ENCODE results near the gene MN1.

The MN1 gene

DNA sequence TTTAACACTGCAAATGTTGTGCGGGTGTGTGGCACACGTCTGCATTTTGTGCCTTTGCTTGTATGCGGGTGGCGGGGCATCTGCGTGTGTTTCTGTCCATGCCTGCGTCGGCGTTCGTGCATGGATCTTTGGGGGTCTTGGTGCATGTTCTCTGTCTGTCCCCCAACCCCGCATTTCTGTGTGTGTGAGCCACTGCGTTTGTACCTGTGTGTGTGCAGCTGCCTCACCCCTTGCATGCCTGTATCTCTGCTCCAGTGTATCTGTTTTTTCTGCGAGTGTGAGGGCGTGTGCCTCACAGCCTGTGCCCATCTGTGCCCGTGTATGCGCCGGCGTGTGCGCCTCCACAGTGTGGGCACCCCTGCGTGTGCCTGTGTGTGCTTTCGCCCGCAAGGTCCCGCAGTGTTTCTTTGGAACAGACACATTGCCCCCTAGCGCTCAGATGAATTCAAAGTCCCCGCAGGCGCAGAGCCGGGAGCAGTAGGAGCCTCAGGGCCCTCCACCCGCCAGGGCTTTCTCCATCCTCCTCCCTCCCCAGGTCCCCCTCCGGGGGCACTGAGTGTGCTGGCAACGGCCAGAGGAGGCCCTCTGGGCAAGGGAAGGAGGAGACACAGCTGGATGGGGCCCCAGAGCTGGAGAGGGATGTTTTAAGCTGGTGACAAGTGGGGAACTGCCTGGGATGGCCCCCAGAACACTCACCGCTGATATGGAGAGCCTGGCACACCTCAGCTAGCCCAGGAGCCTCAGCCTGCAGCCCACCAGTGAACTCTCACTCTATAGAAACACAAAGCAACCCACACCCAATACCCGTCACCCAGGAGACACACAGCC is 3.1 kb upstream of the MN1 start:
- Histone ChIP-seq H3K27ac (peak overlapping the region; percentile 88), H3K4me3 (peak overlapping the region; percentile 38; the same call in 1 of the 2 replicates), H3K9me3 (ENCODE audit: low read depth, low read length) (no peaks in the 10 kb centered on the region), H3K9ac (ENCODE audit: insufficient read length) (no peak overlapping the region), H3K36me3 (ENCODE audit: insufficient read depth, low read length) (no peaks in the 10 kb centered on the region)
- peak; percentile 53 for DNase-seq (ENCODE audit: low read depth, low spot score)
- TF ChIP-seq FOXP2 (optimal IDR thresholded peaks at IDR 0.05; ENCODE audit: control extremely low read depth, extremely low read length, insufficient read depth), result no peak
- no peak for TF ChIP-seq EZH2 (IDR thresholded peaks at IDR 0.05)
- TF ChIP-seq POLR2AphosphoS5 (IDR thresholded peaks at IDR 0.05; ENCODE audit: borderline replicate concordance, low read depth, low read length), result no peak

DNA sequence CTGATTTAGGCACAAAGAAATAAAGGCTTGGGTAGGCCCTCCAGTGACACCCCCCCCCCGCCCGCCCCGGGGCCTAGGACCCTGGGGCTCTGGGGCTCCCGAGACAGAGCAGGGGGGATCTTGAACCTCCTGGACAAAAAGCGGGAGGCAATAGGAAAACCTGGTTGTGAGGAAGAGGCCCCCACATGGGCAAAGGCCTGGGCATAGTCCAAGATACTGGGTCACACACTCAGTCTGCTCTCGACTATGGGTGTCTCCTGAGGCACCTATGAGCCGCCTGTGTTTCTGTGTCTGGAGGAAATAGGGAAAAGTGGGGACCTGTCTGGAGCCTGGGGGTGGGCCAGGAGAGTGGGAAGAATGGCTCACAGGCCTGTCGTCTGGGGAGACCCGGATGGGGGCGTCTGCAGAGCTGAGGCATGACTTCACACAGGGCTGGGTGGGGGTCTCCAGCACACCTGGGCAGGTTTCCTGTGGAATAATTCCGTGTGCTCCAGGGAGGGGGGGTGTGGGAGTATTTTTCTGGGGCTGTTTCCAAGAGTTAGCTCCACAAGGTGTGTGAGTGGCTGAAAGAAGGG is 2.4 kb upstream of the MN1 start:
- peak overlapping the region; percentile 54 for H3K9ac ChIP-seq (ENCODE audit: insufficient read length)
- TF ChIP-seq EZH2 (IDR thresholded peaks at IDR 0.05), result no peak
- TF ChIP-seq POLR2AphosphoS5 (IDR thresholded peaks at IDR 0.05; ENCODE audit: borderline replicate concordance, low read depth, low read length), result no peak
- TF ChIP-seq FOXP2 (optimal IDR thresholded peaks at IDR 0.05; ENCODE audit: control extremely low read depth, extremely low read length, insufficient read depth), result no peak
- peak overlapping the region; percentile 88 for H3K27ac ChIP-seq

DNA sequence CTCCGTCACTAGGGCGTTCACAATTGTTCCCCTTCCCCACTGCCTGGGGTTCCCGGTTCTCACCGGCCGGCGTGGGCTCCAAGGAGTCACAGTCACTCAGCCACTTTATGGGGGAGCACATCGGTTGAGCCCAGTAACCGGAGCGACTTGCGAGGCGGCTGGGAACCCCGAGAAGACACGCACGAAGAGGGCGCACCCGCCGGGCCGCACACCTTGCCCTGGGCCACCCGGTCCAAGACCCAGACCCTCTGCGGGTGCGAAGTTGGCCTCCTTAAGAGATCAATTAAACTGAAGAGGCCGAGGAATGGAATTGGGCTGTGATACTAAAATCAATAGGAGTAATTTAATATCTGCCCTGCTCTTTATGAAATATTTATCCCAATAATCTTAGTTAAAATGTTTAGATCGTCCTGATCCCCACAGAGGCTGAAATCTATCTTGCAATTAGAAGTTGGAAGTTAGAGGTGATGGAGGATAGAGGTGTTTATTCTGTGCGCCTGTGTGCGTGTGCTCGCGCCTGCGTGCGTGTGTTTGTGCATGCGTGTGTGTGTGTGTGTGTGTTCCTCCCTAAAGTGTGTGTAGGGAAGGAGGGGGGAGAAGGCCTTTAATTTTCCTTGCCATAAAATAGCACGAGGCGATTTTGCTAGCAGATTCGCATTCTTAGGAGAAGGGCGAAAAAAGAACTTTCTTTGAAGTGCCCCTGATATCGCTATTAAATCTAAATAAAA is 954 bp upstream of the MN1 start:
- Histone ChIP-seq H3K27ac (peak overlapping the region; percentile 88), H3K4me3 (peak overlapping the region; percentile 89)

More for the DNA sequence above, 2.4 kb upstream of the MN1 start:
- Histone ChIP-seq H3K36me3 (ENCODE audit: insufficient read depth, low read length) (no peaks in the 10 kb centered on the region; the same call in 1 of the 2 replicates), H3K9me3 (ENCODE audit: low read depth, low read length) (no peaks in the 10 kb centered on the region), H3K4me3 (no peak overlapping the region)
- no peak for DNase-seq (ENCODE audit: low read depth, low spot score)

DNA sequence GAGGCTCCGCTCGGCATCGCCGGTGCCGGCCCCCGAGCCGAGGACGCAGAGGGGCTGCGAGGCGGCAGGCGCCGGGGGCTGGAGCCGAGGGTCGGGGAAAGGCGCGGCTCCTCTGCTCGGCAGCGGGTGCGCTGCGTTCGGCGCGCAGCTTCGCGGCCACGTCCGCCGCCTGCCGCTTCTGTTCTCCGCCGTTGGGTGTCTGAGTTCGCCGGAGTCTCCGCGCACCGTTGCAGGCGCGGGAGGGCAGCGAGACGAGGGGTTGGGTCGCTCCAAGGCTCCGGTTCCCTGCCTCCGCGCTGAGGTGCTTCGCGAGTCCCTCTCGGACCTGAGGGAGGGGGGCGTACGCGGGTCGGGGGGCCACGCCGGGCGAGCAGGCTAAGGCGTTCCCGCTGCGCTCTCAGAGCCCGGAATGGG is 347 bp downstream of the MN1 start:
- H3K4me3 ChIP-seq, result peak overlapping the region; percentile 89
- DNase-seq (ENCODE audit: low read depth, low spot score), result no peak

More for the DNA sequence above, 954 bp upstream of the MN1 start:
- Histone ChIP-seq H3K9ac (ENCODE audit: insufficient read length) (peak overlapping the region; percentile 82), H3K9me3 (ENCODE audit: low read depth, low read length) (no peaks in the 10 kb centered on the region), H3K36me3 (ENCODE audit: insufficient read depth, low read length) (peaks cover 3% of the 10 kb centered on the region; the same call in 1 of the 2 replicates)
- TF ChIP-seq POLR2AphosphoS5 (IDR thresholded peaks at IDR 0.05; ENCODE audit: borderline replicate concordance, low read depth, low read length) (no peak), FOXP2 (optimal IDR thresholded peaks at IDR 0.05; ENCODE audit: control extremely low read depth, extremely low read length, insufficient read depth) (no peak), EZH2 (IDR thresholded peaks at IDR 0.05) (no peak)
- DNase-seq (ENCODE audit: low read depth, low spot score), result no peak

DNA sequence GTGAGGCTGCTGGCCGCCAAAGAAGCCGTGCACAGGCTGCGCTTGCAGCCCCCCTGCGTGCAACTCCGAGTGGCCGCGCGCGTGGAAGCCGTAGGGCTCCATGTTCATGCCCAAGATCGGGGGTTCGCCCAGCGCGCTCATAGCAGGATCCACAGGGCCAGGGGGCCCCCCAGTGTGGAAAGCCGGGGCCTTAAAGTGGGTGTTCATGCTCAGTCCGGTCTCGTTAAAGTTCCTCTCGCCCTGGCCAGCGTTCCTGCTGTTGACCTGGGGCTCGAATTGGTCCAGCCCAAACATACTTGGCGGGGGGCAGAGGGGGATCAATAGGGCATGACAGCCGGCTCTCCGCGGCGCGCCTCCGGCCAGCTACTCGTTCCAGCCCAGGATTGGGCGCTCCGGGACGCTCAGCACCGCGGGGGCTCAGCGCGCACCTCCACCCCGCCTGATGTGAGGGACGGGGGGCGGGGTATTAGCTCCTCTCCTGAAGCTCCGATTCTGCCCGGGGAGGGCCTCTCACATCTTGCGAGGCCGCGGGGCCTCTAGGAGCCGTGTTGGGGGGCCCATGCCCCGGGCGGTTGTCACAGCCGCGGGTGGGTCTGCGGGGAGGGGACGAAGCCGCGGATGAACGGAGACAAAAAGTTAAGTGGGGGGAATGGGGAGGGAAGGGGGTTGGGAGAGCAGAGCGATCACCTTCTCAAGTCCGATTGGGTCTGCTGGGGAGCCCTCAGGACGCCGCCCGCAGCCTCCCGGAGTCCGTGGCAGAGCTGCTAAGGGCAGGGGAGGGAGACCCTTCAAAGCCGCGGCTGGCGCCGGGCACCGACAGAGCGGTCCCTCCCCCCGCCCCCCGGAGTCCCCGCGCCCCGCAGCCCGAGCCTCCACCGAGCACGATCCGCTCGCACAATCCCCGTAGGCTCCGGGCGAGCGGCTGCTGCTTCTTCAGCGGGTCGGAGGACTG is 1.0 kb downstream of the MN1 start:
- Histone ChIP-seq H3K27ac (no peak overlapping the region), H3K4me3 (peak overlapping the region; percentile 89), H3K9me3 (ENCODE audit: low read depth, low read length) (no peaks in the 10 kb centered on the region), H3K36me3 (ENCODE audit: insufficient read depth, low read length) (peaks cover 13% of the 10 kb centered on the region; the same call in 1 of the 2 replicates), H3K9ac (ENCODE audit: insufficient read length) (peak overlapping the region; percentile 82)
- TF ChIP-seq EZH2 (IDR thresholded peaks at IDR 0.05), result no peak
- no peak for TF ChIP-seq POLR2AphosphoS5 (IDR thresholded peaks at IDR 0.05; ENCODE audit: borderline replicate concordance, low read depth, low read length)
- TF ChIP-seq FOXP2 (optimal IDR thresholded peaks at IDR 0.05; ENCODE audit: control extremely low read depth, extremely low read length, insufficient read depth), result no peak
- DNase-seq (ENCODE audit: low read depth, low spot score), result no peak

More for the DNA sequence above, 347 bp downstream of the MN1 start:
- peak overlapping the region; percentile 88 for H3K27ac ChIP-seq
- TF ChIP-seq FOXP2 (optimal IDR thresholded peaks at IDR 0.05; ENCODE audit: control extremely low read depth, extremely low read length, insufficient read depth) (no peak), EZH2 (IDR thresholded peaks at IDR 0.05) (no peak), POLR2AphosphoS5 (IDR thresholded peaks at IDR 0.05; ENCODE audit: borderline replicate concordance, low read depth, low read length) (no peak)
- peak overlapping the region; percentile 82 for H3K9ac ChIP-seq (ENCODE audit: insufficient read length)
- no peaks in the 10 kb centered on the region for H3K9me3 ChIP-seq (ENCODE audit: low read depth, low read length)
- peaks cover 11% of the 10 kb centered on the region; the same call in 1 of the 2 replicates for H3K36me3 ChIP-seq (ENCODE audit: insufficient read depth, low read length)

DNA sequence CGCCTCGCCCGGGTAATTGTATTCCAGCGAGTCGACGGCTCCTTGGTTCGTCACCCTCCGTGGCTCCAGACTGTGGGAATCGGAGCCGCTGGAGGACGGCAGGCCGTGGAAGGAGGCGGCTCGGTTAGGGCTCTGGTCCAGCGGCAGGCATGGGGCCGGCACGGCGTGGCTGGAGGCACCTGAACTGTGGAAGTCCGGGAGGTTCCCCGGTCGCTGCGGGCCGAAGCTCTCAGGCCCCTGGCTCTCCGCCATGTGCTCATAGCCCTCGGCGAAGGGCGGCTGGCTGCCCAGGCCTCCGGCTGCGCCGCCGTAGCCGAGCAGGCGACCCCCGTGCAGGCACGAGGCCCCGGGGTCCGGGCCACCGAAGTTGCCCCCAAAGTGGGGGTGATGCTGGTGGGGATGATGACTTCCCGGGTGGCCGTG is 1.7 kb downstream of the MN1 start:
- no peaks in the 10 kb centered on the region for H3K9me3 ChIP-seq (ENCODE audit: low read depth, low read length)
- no peak overlapping the region for H3K9ac ChIP-seq (ENCODE audit: insufficient read length)
- TF ChIP-seq POLR2AphosphoS5 (IDR thresholded peaks at IDR 0.05; ENCODE audit: borderline replicate concordance, low read depth, low read length) (no peak), FOXP2 (optimal IDR thresholded peaks at IDR 0.05; ENCODE audit: control extremely low read depth, extremely low read length, insufficient read depth) (no peak), EZH2 (IDR thresholded peaks at IDR 0.05) (no peak)
- no peak for DNase-seq (ENCODE audit: low read depth, low spot score)
- H3K4me3 ChIP-seq, result peak overlapping the region; percentile 89
- H3K36me3 ChIP-seq (ENCODE audit: insufficient read depth, low read length), result peaks cover 13% of the 10 kb centered on the region; the same call in 1 of the 2 replicates
- no peak overlapping the region for H3K27ac ChIP-seq
